GM21367 (cell line): ENCODE results near the gene RANBP3.
"Not testable (repeated sequence)": the region's sequence is repeated elsewhere in the genome, so short reads cannot be mapped to it uniquely, and the experiment has no call there.

ENCODE experiments used
- ATAC-seq: cut with Tn5 transposase; IDR thresholded peaks from one replicate; pipeline ENCODE4 v1.9.1; 2021; ENCODE audit not compliant: unreplicated experiment

Gene RANBP3

DNA sequence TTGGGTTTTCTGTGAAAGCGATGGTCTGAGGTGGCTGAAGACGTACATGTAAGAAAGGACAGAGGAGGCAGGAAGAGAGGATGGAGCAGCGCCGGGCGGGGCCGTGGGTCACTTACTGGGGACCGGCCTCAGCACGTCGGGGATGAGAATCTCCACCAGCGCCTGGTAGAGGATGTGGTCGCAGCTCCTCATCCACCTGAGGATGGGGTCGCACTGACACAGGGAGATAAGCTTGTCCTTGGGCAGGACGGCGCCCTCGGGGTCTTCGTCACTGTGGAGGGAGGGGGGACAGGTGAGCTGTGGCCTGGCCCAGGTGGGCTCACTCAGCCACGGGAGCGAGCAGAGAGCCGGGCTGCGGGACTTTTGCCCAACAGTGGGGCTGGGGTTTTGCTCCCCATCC is 29.0 kb upstream of the RANBP3 start:
- ATAC-seq: no peak

DNA sequence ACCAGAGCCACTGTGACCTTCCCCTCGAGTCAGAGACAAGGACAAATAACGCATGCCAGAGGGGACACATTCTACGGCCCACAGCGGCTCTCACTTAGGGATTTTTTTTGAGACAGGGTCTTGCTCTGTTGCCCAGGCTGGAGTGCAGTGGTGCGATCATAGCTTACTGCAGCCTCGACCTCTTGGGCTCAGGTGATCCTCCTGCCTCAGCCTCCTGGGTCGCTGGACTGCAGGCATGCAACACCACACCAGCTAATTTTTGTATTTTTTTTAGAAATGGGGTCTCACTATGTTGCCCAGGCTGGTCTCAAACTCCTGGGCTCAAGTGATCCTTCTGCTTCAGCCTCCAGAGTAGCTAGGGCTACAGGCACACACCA is 28.1 kb upstream of the RANBP3 start:
- not testable (repeated sequence) for ATAC-seq

DNA sequence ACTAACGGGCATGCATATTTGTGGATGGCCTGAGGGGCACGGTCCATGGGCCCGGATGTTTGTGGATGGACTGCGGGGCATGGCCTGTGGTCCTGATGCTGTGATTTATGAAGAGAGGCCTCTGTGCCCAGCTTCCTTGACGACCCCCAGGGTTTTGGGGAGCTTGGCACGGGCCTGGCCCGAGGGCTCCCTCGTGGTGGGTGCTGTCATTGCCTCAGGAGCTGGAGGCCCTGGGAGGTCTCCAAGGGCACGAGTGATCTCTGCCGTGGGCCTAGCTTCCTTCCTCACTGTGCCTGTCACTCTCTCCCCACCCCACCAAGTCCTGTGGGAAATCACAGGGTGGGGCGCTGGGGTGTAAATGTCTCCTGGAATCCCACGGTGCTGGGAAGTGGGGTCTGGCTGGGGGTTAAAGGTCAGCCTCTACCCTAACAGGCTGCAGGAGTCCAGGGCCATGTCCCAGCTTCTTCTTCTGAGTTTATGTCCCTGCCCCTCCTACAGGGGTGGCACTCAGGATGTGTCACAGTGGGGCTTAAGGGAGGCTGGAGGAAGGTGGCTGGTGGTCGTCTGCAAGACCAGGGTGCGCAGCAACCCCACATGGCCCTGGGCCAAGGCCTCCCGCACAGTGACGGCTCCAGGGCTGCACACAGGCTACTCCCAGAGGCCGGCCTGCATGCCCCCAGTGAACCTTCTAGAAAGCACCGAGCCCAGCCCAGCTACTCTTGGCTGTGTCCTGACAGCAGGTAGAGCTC is 27.6 kb upstream of the RANBP3 start:
- ATAC-seq: no peak

DNA sequence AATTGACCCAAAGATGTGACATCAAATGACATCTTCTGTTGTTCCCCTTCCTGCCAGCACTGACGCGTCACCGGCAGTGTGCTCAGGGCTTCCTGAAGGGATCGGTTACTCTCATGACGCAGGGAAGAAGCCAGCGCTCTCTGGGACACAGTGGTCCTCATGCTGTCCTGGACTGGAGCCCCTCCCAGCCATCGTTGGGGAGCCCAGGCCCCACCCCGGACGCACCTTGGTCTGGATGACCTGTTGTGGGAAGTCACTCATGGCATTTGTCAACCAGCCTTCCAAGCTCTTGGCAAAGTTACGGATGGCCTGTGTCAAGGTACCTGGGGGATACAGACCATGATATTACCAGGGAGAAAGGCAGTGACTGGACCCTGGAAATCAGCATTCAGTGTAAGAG is 26.0 kb upstream of the RANBP3 start:
- no peak for ATAC-seq

GRCh38 chr19:6002591-6002990 is 24.7 kb upstream of the RANBP3 start:
- ATAC-seq: no peak

GRCh38 chr19:6000228-6000847 is 22.4 kb upstream of the RANBP3 start:
- ATAC-seq: no peak

GRCh38 chr19:5999693-6000092 is 21.8 kb upstream of the RANBP3 start:
- ATAC-seq: no peak

- ATAC-seq: no peak
Observed at GRCh38 chr19:5997371-5997770, 19.4 kb upstream of the RANBP3 start.

DNA sequence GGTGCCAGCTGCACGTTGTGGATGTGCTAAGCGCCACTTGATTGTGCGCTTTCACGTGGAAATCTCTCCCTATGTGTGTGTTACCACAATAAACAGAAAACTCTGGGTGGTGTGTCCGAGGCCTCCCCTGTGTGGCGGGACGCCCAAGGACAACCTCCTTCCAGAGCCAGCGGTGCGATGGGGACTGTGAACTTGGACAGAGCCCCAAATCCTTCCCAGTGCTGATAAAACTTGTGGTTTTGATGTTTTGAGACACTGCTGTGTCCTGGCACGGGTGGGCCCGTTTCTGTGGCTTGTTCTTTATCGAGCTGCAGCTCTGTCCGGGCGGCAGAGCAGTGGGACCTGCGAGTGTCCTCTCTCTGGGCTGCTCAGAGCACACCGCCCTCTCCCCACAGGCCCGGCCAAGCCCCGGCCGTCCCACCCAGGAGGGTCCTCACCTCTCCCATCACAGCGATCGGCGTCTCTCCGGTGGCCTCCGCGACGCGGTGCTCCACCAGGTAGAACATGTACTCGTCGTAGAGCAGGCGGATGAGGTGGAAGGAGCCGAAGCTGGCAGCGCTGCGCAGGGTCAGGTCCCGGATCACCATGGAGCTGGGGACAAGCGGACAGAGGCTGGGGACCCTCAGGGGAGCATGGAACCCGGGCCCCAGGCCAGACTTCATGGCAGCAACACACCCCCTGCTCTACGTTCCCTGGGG is 18.8 kb upstream of the RANBP3 start:
- no peak for ATAC-seq

DNA sequence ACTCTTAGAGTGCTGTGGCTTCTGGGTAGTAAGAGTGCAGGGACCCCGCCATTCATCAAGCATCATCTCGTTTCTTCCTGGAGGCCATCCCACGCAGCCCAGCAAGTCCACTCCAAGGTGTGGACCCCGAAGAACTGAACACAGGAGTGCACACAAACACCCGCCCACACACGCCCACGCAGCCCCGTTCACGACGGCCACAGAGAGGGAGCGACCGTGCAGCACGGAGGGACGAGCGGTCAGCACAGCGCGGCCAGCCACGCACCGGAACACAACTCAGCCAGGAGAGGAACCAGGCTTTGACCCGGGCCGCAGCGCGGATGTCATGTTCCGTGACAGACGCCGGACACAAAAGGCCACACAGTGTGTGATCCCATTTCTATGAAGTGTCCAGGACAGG is 18.2 kb upstream of the RANBP3 start:
- no peak for ATAC-seq

- no peak for ATAC-seq
Observed at GRCh38 chr19:5995606-5996005, 17.7 kb upstream of the RANBP3 start.

- ATAC-seq: no peak
Observed at GRCh38 chr19:5994405-5995165, 16.6 kb upstream of the RANBP3 start.

GRCh38 chr19:5993648-5994358 is 15.9 kb upstream of the RANBP3 start:
- ATAC-seq: no peak

GRCh38 chr19:5993201-5993600 is 15.3 kb upstream of the RANBP3 start:
- no peak for ATAC-seq

GRCh38 chr19:5992756-5993155 is 14.8 kb upstream of the RANBP3 start:
- ATAC-seq: no peak

GRCh38 chr19:5991244-5991838 is 13.4 kb upstream of the RANBP3 start:
- ATAC-seq: no peak

- ATAC-seq: no peak
Observed at GRCh38 chr19:5990289-5990797, 12.4 kb upstream of the RANBP3 start.

GRCh38 chr19:5989388-5990074 is 11.6 kb upstream of the RANBP3 start:
- ATAC-seq: no peak

GRCh38 chr19:5988517-5989387 is 10.8 kb upstream of the RANBP3 start:
- ATAC-seq: no peak
